A673 (cell line): ENCODE measurements around the gene VAT1. TPM values are rescaled to one million over a fixed set of nuclear protein-coding genes. Genes with fewer than 3 reads are reported as not detected.

Experiments used
- BruUV-seq: library from RNA; stranded (reverse); fragments of 400-500 nt; replicated peaks from 2 replicates; lab custom pipeline; 2021; lab: Mats Ljungman, UMichigan
- CTCF ChIA-PET: fragments of 300-600 bp; sonication (Branson Sonifier 250); formaldehyde crosslinking; loops from one replicate; lab custom pipeline; 2022; ENCODE audit warnings: antibody characterized with exemption; lab: Charles Lee
- POLR2A ChIA-PET: fragments of 300-600 bp; sonication (Branson Sonifier 250); formaldehyde crosslinking; loops from one replicate; lab custom pipeline; 2022; ENCODE audit warnings: antibody characterized with exemption; ENCODE audit not compliant: low non-redundant PET; lab: Charles Lee
- DNase-seq: peaks from one replicate; pipeline ENCODE4 v3.0.0-alpha.2; 2015; ENCODE audit warnings: low spot score
- H3K27ac ChIP-seq: fragments of 200-600 bp; sonication (generic); 2 replicates; pipeline ENCODE4 v1.5.1; 2016; ENCODE audit warnings: mixed run types, low read depth, mild to moderate bottlenecking, mixed read lengths, antibody characterized with exemption, low read length; ENCODE audit not compliant: poor library complexity, severe bottlenecking
- H3K27me3 ChIP-seq: fragments of 200-600 bp; sonication (generic); replicated peaks from 2 replicates; pipeline ENCODE4 v1.6.1; 2017; ENCODE audit warnings: mixed run types, low read depth, mild to moderate bottlenecking, mixed read lengths, antibody characterized with exemption, low read length; ENCODE audit not compliant: insufficient read depth, poor library complexity
- H3K36me3 ChIP-seq: fragments of 200-600 bp; sonication (generic); 2 replicates; pipeline ENCODE4 v1.6.1; 2016; ENCODE audit warnings: mixed run types, mild to moderate bottlenecking, mixed read lengths, antibody characterized with exemption, low read length; ENCODE audit not compliant: insufficient read depth, poor library complexity, severe bottlenecking
- H3K4me1 ChIP-seq: fragments of 200-600 bp; sonication (generic); 2 replicates; pipeline ENCODE4 v1.6.1; 2017; ENCODE audit warnings: mixed run types, mild to moderate bottlenecking, mixed read lengths, antibody characterized with exemption, low read length; ENCODE audit not compliant: insufficient read depth, poor library complexity, severe bottlenecking
- H3K4me3 ChIP-seq: fragments of 200-600 bp; sonication (generic); 2 replicates; pipeline ENCODE4 v1.5.1; 2016; ENCODE audit warnings: low read depth, mixed run types, mild to moderate bottlenecking, mixed read lengths, low read length; ENCODE audit not compliant: poor library complexity, severe bottlenecking
- H3K9me3 ChIP-seq: fragments of 200-600 bp; sonication (generic); 2 replicates; pipeline ENCODE4 v1.6.1; 2016; ENCODE audit warnings: mixed run types, low read depth, mild to moderate bottlenecking, mixed read lengths, antibody characterized with exemption, low read length; ENCODE audit not compliant: poor library complexity, severe bottlenecking
- CTCF ChIP-seq: fragments of 300-800, 200-600 bp; sonication (generic); conservative IDR thresholded peaks from 2 replicates; pipeline ENCODE4 v1.5.1; 2017; ENCODE audit warnings: low read depth, mild to moderate bottlenecking, antibody characterized with exemption, low read length, moderate library complexity, mixed read lengths
- EZH2 ChIP-seq: fragments of 200-600 bp; sonication (generic); IDR thresholded peaks from 2 replicates; pipeline ENCODE4 v1.6.1; 2017; ENCODE audit warnings: borderline replicate concordance, low read depth, mild to moderate bottlenecking, mixed read lengths, antibody characterized with exemption, low read length; ENCODE audit not compliant: poor library complexity, severe bottlenecking
- intact Hi-C: fragments of 100-400 bp; cut with micrococcal nuclease; formaldehyde crosslinking; loops from one replicate; pipeline ENCODE4 v1.10.0; 2022; ENCODE audit not compliant: unreplicated experiment
- total RNA-seq: library from RNA; stranded (reverse); gene quantifications from 2 replicates; pipeline ENCODE4 v1.2.3, GENCODE V29; 2021

The VAT1 gene
- total RNA-seq, 1 experiment from 2014 or later: 45.2 TPM

GRCh38 chr17:43031666-43032065, 9.5 kb upstream of the VAT1 start:
- Histone ChIP-seq H3K4me1 (no peaks in the 10 kb centered on the region), H3K27ac (no peak overlapping the region), H3K36me3 (no peaks in the 10 kb centered on the region), H3K9me3 (no peaks in the 10 kb centered on the region), H3K27me3 (no peaks in the 10 kb centered on the region), H3K4me3 (no peak overlapping the region)
- ChIA-PET CTCF (no interaction called here), POLR2A (no interaction called here)
- BruUV-seq: no TSS peak
- DNase-seq: no peak
- intact Hi-C loops: no loop called here
- TF ChIP-seq EZH2 (no peak), CTCF (no peak)

DNA sequence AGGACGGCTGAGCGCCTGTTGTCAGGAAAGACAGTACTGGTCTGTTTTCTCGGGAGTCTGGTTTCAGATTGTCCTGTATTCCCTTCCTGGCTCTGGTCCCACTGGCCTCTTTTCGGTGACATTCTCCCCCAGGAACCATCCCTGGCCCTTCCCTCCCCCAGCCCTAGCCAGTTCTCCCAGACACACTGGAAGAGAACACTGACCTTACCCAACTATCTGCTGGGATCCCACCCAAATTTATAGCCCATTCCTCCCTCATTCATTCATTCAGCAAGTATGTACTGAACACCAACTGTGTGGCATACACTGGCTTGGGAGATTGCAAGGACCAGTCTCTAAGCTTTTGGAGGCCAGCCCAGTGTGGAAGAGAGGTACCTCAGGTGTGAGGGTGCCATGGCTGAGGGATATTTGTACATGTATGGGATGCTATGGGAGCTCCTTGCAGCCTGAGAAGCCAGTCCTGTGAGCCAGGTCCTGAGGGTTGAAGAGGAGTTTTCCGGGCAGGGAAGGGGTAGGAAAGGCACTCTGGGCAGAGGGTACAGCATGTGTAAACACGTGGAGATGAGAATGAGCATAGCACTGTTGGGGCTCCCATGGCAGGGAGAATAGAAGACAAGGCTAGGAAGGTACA, 8.1 kb upstream of the VAT1 start:
- no TSS peak for BruUV-seq
- no peaks in the 10 kb centered on the region for H3K36me3 ChIP-seq
- TF ChIP-seq EZH2: no peak
- TF ChIP-seq CTCF: no peak
- DNase-seq: no peak
- H3K4me1 ChIP-seq: no peaks in the 10 kb centered on the region
- H3K27ac ChIP-seq: no peak overlapping the region
- no peak overlapping the region for H3K4me3 ChIP-seq
- no peaks in the 10 kb centered on the region for H3K9me3 ChIP-seq
- ChIA-PET CTCF (interaction anchor here (0.7 kb wide), 1 partner anchor 21 kb away, joined by 3 read pairs; no protein-coding TSS in a partner anchor), POLR2A (no interaction called here)
- H3K27me3 ChIP-seq: no peaks in the 10 kb centered on the region
- intact Hi-C loops: no loop called here

DNA sequence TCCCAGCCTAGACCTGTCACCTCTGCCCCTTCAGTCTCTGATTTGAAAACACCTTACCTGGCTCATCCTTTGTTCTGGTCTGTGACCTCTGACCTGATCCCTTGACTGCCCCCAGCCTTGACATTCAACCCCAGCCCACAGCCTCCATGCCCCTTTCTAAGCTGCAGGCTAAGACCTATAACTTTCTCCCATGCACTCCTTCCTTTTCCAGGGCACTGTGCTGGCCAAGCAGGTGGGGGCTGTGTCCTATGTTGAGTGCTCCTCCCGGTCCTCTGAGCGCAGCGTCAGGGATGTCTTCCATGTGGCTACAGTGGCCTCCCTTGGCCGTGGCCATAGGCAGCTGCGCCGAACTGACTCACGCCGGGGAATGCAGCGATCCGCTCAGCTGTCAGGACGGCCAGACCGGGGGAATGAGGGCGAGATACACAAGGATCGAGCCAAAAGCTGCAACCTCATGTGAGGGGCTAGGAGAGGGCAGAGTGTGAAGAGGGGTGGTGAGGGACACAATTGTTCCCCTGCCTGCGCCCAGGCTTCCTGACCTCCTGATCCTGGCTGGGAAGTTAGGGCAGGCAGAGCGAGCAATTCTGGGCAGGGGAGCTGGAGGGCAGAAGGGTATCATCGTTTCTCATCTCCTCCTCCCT, 6.2 kb upstream of the VAT1 start:
- H3K9me3 ChIP-seq: no peaks in the 10 kb centered on the region
- no peak for DNase-seq
- H3K27me3 ChIP-seq: no peaks in the 10 kb centered on the region
- intact Hi-C loops: loop anchor here (10.0 kb wide), 1 partner anchor 96 kb away; the partner anchor contains the start of gene BRCA1
- H3K4me3 ChIP-seq: no peak overlapping the region
- no peaks in the 10 kb centered on the region for H3K4me1 ChIP-seq
- BruUV-seq: no TSS peak
- TF ChIP-seq CTCF (no peak), EZH2 (no peak)
- CTCF ChIA-PET: no interaction called here
- H3K36me3 ChIP-seq: no peaks in the 10 kb centered on the region
- POLR2A ChIA-PET: no interaction called here
- no peak overlapping the region for H3K27ac ChIP-seq
